ENCODE results near the gene NPTN. TPM values are rescaled to one million over a fixed set of nuclear protein-coding genes. Genes with fewer than 3 reads are reported as not detected.

NPTN gene
- total and polyA plus RNA-seq, 12 donors: 89.9 to 212 (median 186) TPM

- Histone ChIP-seq H3K27me3 (peaks cover 0 to 49% (median 0%) of the 10 kb centered on the region in 7 donors), H3K27ac (no peak overlapping the region), H3K4me1 (peaks cover 6 to 43% (median 19%) of the 10 kb centered on the region in 9 donors), H3K36me3 (no peaks in the 10 kb centered on the region), H3K9me3 (no peaks in the 10 kb centered on the region), H3K4me3 (no peak overlapping the region)
- TF ChIP-seq CTCF (IDR thresholded peaks at IDR 0.05): no peak
- DNase-seq: no peak
- ATAC-seq: no peak
- WGBS, 2 donors: 71 to 77% methylated on average over 3 of the region's 3 CpGs
- intact Hi-C loops (cut with DNase I): no loop called here
Measured at GRCh38 chr15:73681063-73681462, 47.9 kb upstream of the NPTN start.

- 98% methylated on average over 2 of the region's 2 CpGs for WGBS, 2 donors
- ATAC-seq: no peak
Measured at GRCh38 chr15:73680549-73680948, 47.4 kb upstream of the NPTN start.

GRCh38 chr15:73679964-73680363 lies 46.8 kb upstream of the NPTN start:
- TF ChIP-seq CTCF (IDR thresholded peaks at IDR 0.05): no peak
- H3K27ac ChIP-seq: no peak overlapping the region
- DNase-seq (no peak), ATAC-seq (no peak)
- H3K36me3 ChIP-seq: no peaks in the 10 kb centered on the region
- H3K27me3 ChIP-seq: peaks cover 0 to 41% (median 0%) of the 10 kb centered on the region in 7 donors
- 90 to 94% methylated on average over 6 of the region's 6 CpGs for WGBS, 2 donors
- H3K9me3 ChIP-seq: no peaks in the 10 kb centered on the region
- intact Hi-C loops (cut with DNase I): no loop called here
- H3K4me1 ChIP-seq: peaks cover 4 to 34% (median 12%) of the 10 kb centered on the region in 9 donors
- no peak overlapping the region for H3K4me3 ChIP-seq

More at GRCh38 chr15:73680549-73680948, 47.4 kb upstream of the NPTN start:
- peaks cover 0 to 44% (median 0%) of the 10 kb centered on the region in 7 donors for H3K27me3 ChIP-seq
- no peaks in the 10 kb centered on the region for H3K36me3 ChIP-seq
- DNase-seq: no peak
- no peak for TF ChIP-seq CTCF (IDR thresholded peaks at IDR 0.05)
- H3K4me3 ChIP-seq: no peak overlapping the region
- H3K4me1 ChIP-seq: peaks cover 4 to 37% (median 13%) of the 10 kb centered on the region in 9 donors
- intact Hi-C loops (cut with DNase I): no loop called here
- no peak overlapping the region for H3K27ac ChIP-seq
- H3K9me3 ChIP-seq: no peaks in the 10 kb centered on the region

GRCh38 chr15:73679180-73679579 lies 46.0 kb upstream of the NPTN start:
- no peak for TF ChIP-seq CTCF (IDR thresholded peaks at IDR 0.05)
- Histone ChIP-seq H3K27me3 (peaks cover 0 to 33% (median 0%) of the 10 kb centered on the region in 7 donors), H3K36me3 (no peaks in the 10 kb centered on the region), H3K27ac (no peak overlapping the region), H3K9me3 (no peaks in the 10 kb centered on the region), H3K4me3 (no peak overlapping the region), H3K4me1 (peaks cover 4 to 30% (median 8%) of the 10 kb centered on the region in 9 donors)
- intact Hi-C loops (cut with DNase I): no loop called here
- DNase-seq (no peak), ATAC-seq (no peak)
- 83 to 86% methylated on average over 3 of the region's 3 CpGs for WGBS, 2 donors
